ENCODE results near the gene NFATC2IP. TPM values are rescaled to one million over a fixed set of nuclear protein-coding genes. Genes with fewer than 3 reads are reported as not detected.
A peak's percentile ranks its signal among the peaks of the same experiment; 100 is the strongest.

Gene NFATC2IP
- total and polyA plus RNA-seq, 2 donors (not counting 1 experiment from before 2014, with no cell fraction given): 96.4 to 102 TPM

DNA sequence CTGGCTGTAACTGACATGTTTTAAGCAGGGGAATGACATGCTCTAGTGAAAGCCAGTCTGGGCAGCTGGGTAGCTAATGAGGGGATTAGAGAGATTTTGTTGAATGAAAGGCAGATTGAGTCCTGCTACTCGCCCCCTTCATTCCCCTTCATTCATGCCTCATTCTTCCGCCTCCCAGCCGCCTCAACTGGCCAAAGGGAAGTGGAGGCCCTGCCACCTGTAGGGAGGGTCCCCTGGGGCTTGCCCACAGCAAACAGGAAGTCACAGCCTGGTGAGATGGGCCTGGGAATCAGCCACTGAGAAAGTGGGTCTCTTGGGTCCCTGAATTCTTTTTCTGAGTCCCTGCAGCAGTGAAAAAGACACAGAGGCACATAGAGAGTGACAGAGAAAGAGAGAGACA, 20.1 kb upstream of the NFATC2IP start:
- Mint-ChIP-seq H3K27me3 (no peaks in the 10 kb centered on the region), H3K27ac (peak overlapping the region; percentile 96), H3K4me3 (peak overlapping the region; percentile 96), H3K4me1 (peaks cover 67% of the 10 kb centered on the region), H3K9me3 (ENCODE audit: insufficient read depth) (no peaks in the 10 kb centered on the region)
- H3K4me2 ChIP-seq (replicated peaks; ENCODE audit: low read depth, low read length, poor library complexity, severe bottlenecking): peak overlapping the region; percentile 98
- peaks cover 41% of the 10 kb centered on the region for H3K79me2 ChIP-seq (ENCODE audit: control insufficient read depth, insufficient read depth, low read length)
- intact Hi-C loops (cut with micrococcal nuclease): no loop called here
- 0% methylated on average over 2 of the region's 3 CpGs for WGBS (ENCODE audit: insufficient coverage)
- no peaks in the 10 kb centered on the region for H3K9me3 ChIP-seq (ENCODE audit: control extremely low read depth in 1 of 3, control insufficient read depth in 2 of 3, insufficient read depth in 1 of 3, low read length in 2 of 3)
- POLR2A ChIA-PET: interaction anchor here (0.7 to 2.1 kb wide), 4 partner anchors 20 to 108 kb away, joined by 3 to 8 read pairs (median 4); partner anchors contain the start of genes ATXN2L and NFATC2IP
- TF ChIP-seq EZH2 (IDR thresholded peaks at IDR 0.05; ENCODE audit: borderline replicate concordance, insufficient read depth, low read depth, low read length, poor library complexity, severe bottlenecking): no peak
- TF ChIP-seq, protein P1, sequence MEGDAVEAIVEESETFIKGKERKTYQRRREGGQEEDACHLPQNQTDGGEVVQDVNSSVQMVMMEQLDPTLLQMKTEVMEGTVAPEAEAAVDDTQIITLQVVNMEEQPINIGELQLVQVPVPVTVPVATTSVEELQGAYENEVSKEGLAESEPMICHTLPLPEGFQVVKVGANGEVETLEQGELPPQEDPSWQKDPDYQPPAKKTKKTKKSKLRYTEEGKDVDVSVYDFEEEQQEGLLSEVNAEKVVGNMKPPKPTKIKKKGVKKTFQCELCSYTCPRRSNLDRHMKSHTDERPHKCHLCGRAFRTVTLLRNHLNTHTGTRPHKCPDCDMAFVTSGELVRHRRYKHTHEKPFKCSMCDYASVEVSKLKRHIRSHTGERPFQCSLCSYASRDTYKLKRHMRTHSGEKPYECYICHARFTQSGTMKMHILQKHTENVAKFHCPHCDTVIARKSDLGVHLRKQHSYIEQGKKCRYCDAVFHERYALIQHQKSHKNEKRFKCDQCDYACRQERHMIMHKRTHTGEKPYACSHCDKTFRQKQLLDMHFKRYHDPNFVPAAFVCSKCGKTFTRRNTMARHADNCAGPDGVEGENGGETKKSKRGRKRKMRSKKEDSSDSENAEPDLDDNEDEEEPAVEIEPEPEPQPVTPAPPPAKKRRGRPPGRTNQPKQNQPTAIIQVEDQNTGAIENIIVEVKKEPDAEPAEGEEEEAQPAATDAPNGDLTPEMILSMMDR (IDR thresholded peaks at IDR 0.05): no peak
- H4K20me1 ChIP-seq (ENCODE audit: control insufficient read depth, insufficient read depth, low read length, poor library complexity, severe bottlenecking): peaks cover 10% of the 10 kb centered on the region
- peak overlapping the region; percentile 95 for H3K9ac ChIP-seq (ENCODE audit: low read length)
- peak overlapping the region; percentile 15 to 84 (median 83) for H3K4me3 ChIP-seq (ENCODE audit: control extremely low read depth in 1 of 5, extremely low read depth in 1 of 5, insufficient read depth in 1 of 5, low read depth in 2 of 5, low read length in 4 of 5)
- peaks cover 0 to 22% of the 10 kb centered on the region in 2 experiments for H3K36me3 ChIP-seq (replicated peaks in 1 of 2; ENCODE audit: control extremely low read depth in 1 of 2, control insufficient read depth in 1 of 2, extremely low read depth in 1 of 2, insufficient read depth in 2 of 2, low read length in 1 of 2)
- H3K27ac ChIP-seq (ENCODE audit: low read length in 2 of 2): peak overlapping the region; percentile 86 to 95
- H3K4me1 ChIP-seq (ENCODE audit: control insufficient read depth in 2 of 2, insufficient read depth in 2 of 2, low read length in 2 of 2): peaks cover 45 to 74% of the 10 kb centered on the region in 2 donors
- DNase-seq (peak; percentile 84), ATAC-seq (ENCODE audit: low read depth) (peak; percentile 77)
- H3K27me3 ChIP-seq (replicated peaks in 1 of 4; ENCODE audit: control extremely low read depth in 1 of 4, control insufficient read depth in 3 of 4, insufficient read depth in 4 of 4, low read length in 3 of 4): no peaks in the 10 kb centered on the region
- H2AFZ ChIP-seq (ENCODE audit: insufficient read depth, low read depth, low read length, poor library complexity, severe bottlenecking): no peak overlapping the region
- CTCF ChIA-PET: interaction anchor here (1.4 to 8.4 kb wide), 2 partner anchors 8 to 13 kb away, joined by 3 to 83 read pairs; no protein-coding TSS in a partner anchor

DNA sequence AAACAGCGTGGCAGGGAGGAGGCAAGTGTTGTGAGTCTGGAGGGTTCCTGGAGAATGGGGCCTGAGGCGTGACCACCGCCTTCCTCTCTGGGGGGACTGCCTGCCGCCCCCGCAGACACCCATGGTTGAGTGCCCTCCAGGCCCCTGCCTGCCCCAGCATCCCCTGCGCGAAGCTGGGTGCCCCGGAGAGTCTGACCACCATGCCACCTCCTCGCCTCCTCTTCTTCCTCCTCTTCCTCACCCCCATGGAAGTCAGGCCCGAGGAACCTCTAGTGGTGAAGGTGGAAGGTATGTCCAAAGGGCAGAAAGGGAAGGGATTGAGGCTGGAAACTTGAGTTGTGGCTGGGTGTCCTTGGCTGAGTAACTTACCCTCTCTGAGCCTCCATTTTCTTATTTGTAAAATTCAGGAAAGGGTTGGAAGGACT, 18.9 kb upstream of the NFATC2IP start, which contains the start of gene CD19:
TSS of gene CD19 (plus strand) at position 171 of the 425 bp plus-strand sequence. CDS start at position 201, 30 bp downstream.
- no peaks in the 10 kb centered on the region for H3K9me3 Mint-ChIP-seq (ENCODE audit: insufficient read depth)
- peak within 1 kb of the TSS; percentile 86 to 95 for H3K27ac ChIP-seq (ENCODE audit: low read length in 2 of 2)
- peaks cover 15% of the 10 kb centered on the region for H4K20me1 ChIP-seq (ENCODE audit: control insufficient read depth, insufficient read depth, low read length, poor library complexity, severe bottlenecking)
- peaks cover 53% of the 10 kb centered on the region for H3K79me2 ChIP-seq (ENCODE audit: control insufficient read depth, insufficient read depth, low read length)
- H3K36me3 ChIP-seq (replicated peaks in 1 of 2; ENCODE audit: control extremely low read depth in 1 of 2, control insufficient read depth in 1 of 2, extremely low read depth in 1 of 2, insufficient read depth in 2 of 2, low read length in 1 of 2): peaks cover 0 to 32% of the 10 kb centered on the region in 2 experiments
- H3K4me3 ChIP-seq (ENCODE audit: control extremely low read depth in 1 of 5, extremely low read depth in 1 of 5, insufficient read depth in 1 of 5, low read depth in 2 of 5, low read length in 4 of 5): peak within 1 kb of the TSS; percentile 65 to 84 (median 83)
- intact Hi-C loops (cut with micrococcal nuclease): loop anchor here (1.0 kb wide), 1 partner anchor 8 kb away; no protein-coding TSS in a partner anchor
- H3K9me3 ChIP-seq (ENCODE audit: control extremely low read depth in 1 of 3, control insufficient read depth in 2 of 3, insufficient read depth in 1 of 3, low read length in 2 of 3): peaks cover 0 to 7% (median 0%) of the 10 kb centered on the region in 3 donors
- H3K4me2 ChIP-seq (replicated peaks; ENCODE audit: low read depth, low read length, poor library complexity, severe bottlenecking): peak within 1 kb of the TSS; percentile 98
- ChIA-PET CTCF (interaction anchor here (0.7 to 8.4 kb wide), 6 partner anchors 9 to 111 kb away, joined by 3 to 83 read pairs (median 5); partner anchors contain the start of genes ATXN2L and TUFM), POLR2A (interaction anchor here (0.7 to 3.7 kb wide), 9 partner anchors 9 to 437 kb away, joined by 3 to 34 read pairs (median 5); partner anchors contain the start of genes APOBR, ATXN2L, NFATC2IP and SH2B1)
- ATAC-seq (ENCODE audit: low read depth): peak; percentile 53
- peak within 1 kb of the TSS; percentile 96 for H3K4me3 Mint-ChIP-seq
- peaks cover 55 to 76% of the 10 kb centered on the region in 2 donors for H3K4me1 ChIP-seq (ENCODE audit: control insufficient read depth in 2 of 2, insufficient read depth in 2 of 2, low read length in 2 of 2)
- H3K27me3 ChIP-seq (replicated peaks in 1 of 4; ENCODE audit: control extremely low read depth in 1 of 4, control insufficient read depth in 3 of 4, insufficient read depth in 4 of 4, low read length in 3 of 4): no peaks in the 10 kb centered on the region
- TF ChIP-seq, protein P1 (IDR thresholded peaks at IDR 0.05): no peak
- TF ChIP-seq EZH2 (IDR thresholded peaks at IDR 0.05; ENCODE audit: borderline replicate concordance, insufficient read depth, low read depth, low read length, poor library complexity, severe bottlenecking): no peak
- peak within 1 kb of the TSS; percentile 95 for H3K9ac ChIP-seq (ENCODE audit: low read length)
- H3K4me1 Mint-ChIP-seq: peaks cover 68% of the 10 kb centered on the region
- peak within 1 kb of the TSS; percentile 73 for H2AFZ ChIP-seq (ENCODE audit: insufficient read depth, low read depth, low read length, poor library complexity, severe bottlenecking)
- peak within 1 kb of the TSS; percentile 96 for H3K27ac Mint-ChIP-seq
- H3K27me3 Mint-ChIP-seq: no peaks in the 10 kb centered on the region
- 4% methylated on average over 5 of the region's 10 CpGs for WGBS (ENCODE audit: insufficient coverage)
- DNase-seq: peak; percentile 63
